ENCODE measurements around the gene MCTP2.

The MCTP2 gene

DNA sequence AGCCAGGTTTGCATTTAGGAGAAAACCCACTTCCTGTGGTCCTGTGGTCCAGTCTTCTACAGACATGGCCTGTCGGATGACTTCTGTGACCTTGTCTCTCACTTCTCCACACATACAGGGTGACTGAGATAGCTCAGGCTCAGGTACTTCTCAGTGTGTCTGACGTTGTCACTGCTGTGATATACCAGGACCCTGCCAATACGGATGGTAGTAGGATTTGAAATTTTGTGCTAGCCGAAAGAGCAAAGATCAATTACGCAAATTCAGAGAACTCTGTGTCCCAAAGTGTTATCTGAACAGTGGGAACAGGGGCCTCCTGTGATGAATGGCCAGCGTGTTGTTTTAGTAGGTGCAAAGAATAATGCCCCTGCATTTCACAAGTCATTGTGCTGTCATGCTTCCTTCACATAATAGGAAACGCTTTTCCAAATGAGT lies 128.9 kb downstream of the MCTP2 start:
- DNase-seq = no peak

DNA sequence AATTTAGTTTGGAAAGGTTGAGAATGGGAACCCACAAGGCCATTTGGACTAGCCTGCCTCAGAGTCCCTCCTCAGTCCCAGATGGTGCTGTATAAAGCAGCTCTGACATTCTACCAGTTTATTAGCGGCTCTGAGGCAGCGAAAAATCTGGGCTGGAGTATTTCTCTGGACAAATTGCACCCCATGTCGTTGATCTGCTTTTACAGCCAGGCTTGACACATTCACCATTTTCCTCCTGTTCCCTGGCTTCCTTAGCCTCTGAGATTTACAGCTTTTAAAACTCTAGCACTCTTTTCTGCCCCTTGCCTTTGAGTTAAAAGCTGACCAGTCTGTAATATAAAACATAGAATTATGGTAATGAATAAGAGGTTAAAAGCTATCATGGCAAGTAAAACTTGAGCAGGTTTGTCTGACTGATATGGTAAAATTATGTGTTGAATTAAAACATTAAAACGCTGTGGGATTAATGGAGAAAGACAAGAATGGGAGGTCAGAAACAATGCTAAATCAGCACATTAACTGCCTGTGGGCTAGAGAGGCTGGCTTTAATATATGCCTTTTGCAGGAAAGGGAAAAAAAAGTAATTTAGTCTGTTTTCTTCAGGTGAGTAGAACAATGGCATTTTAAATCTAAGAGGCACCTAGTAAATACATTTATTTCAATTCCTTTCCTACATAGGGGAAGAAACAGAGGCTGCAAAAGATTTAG lies 131.2 kb downstream of the MCTP2 start:
- no peak for DNase-seq

GRCh38 chr15:94363382-94363781 lies 132.0 kb downstream of the MCTP2 start:
- DNase-seq = no peak

DNA sequence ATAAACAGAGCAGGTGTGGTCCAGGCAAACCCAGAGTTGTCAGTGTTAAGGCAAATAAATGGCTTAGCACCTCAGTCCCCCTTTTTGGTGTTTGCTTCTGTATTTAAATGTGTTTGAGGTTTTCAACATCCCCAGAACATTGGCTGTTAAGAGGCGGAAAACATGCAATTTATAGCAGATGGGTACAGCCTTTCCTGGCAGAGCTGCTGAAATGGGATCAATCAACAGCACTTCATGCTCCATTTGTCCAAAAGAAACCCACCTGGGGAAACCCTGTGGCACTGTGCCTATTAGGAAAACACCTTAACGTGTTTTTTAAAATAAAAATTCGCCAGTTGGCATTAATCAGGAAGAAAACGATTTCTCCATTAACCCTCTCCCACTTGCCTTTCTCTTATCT lies 135.4 kb downstream of the MCTP2 start:
- no peak for DNase-seq

- no peak for DNase-seq
These were observed 136.6 kb downstream of the MCTP2 start for GRCh38 chr15:94367726-94368535.

DNA sequence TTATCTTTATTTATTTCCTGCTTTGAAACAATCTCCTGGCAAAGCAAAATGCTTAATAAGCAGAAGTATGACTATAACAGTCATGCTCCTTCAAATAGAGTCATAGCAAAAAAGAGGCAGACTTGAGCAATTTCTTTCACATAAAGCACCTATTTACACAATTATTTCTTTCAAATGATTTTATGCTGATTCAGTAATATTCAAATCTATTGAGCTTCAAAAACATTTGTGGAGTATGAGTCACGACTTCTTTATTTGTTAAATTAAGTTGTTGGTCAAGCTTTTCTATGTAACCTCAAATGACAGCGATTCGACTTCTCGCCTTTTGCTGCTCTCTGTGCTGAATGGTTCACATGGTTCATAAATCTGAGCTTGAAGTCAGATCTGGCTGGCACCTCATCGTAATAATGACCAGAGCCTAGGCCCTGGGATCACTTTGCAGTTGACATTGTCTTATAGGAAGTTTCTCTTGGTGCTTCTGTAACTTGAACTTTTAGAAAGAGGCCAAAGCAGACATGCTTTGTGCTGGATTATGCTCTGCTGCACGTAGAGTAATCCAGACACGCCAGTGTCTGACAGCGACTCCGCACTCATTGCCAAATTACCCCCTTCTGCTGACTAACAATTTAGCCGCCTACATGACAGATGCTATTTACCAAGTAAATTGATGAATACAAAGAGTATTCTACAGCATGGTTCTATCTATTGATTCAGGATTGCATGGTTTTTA lies 139.0 kb downstream of the MCTP2 start:
- DNase-seq = no peak

- no peak for DNase-seq
These were observed 139.6 kb downstream of the MCTP2 start for GRCh38 chr15:94370936-94371285.

DNA sequence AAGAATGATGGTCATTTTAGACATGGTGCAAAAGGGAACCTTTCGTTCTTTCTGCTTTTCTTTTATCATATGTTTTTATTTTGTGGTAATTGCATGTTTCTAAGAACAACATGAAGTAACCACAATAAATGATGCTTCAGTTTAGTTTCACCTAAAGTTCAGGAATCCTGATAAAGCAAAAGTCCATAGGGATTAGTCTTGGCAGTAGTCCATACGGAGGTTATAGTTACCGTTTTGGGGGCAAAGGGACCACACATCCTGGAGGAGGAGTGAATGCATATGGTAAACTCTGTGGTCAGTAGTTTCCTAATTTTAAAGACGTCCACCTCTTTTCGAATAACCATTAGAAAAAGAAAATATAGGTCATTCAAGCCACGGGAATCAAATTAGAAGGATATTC lies 141.5 kb downstream of the MCTP2 start:
- DNase-seq = no peak

- DNase-seq = no peak
These were observed 144.6 kb downstream of the MCTP2 start for GRCh38 chr15:94375997-94376396.

GRCh38 chr15:94379986-94380385 lies 148.6 kb downstream of the MCTP2 start:
- DNase-seq = no peak

DNA sequence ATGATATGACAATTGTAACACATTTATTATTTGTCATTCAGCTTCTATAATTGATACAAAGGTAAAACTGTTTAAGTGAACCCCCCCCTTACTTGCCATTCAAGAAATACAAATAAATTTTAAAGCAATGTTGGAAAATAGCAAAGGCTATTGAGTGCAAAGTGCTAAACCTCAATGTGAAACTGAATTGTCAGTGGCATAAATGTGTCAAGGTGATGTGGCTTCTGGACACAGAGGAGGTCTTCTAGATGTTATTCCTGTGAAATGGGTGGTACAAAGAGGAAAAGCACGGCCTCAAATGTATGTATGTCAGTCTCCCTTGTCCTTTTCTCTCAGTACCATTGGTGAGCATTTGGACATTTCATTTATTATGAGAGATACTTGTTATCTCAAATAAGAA lies 149.4 kb downstream of the MCTP2 start:
- DNase-seq = no peak

GRCh38 chr15:94381384-94381783 lies 150.0 kb downstream of the MCTP2 start:
- DNase-seq = no peak

GRCh38 chr15:94383041-94383440 lies 151.7 kb downstream of the MCTP2 start:
- DNase-seq = no peak

GRCh38 chr15:94383706-94384105 lies 152.3 kb downstream of the MCTP2 start:
- peak; percentile 17 for DNase-seq

GRCh38 chr15:94385441-94385840 lies 154.1 kb downstream of the MCTP2 start:
- DNase-seq = no peak

DNA sequence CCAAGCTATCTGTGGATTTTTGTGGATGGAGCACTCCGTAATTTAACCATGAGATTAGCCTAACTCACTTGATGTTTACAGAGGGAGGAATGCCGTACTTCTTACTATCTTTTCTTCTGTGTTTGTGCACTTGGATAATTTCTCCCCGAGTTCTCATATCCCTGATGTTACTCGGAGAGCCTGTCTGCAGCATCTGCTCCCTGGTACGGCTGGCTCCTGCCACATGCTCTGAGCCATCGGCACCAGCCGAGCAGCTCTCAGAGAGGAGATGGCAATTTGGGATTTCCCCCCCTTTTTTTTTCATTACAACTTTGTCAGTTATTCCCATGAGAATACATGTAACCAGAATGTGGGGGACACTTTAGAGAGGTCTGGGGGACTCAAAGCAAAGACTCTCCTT lies 155.0 kb downstream of the MCTP2 start:
- no peak for DNase-seq

GRCh38 chr15:94387442-94387841 lies 156.1 kb downstream of the MCTP2 start:
- no peak for DNase-seq

- DNase-seq = peak; percentile 20
These were observed 156.6 kb downstream of the MCTP2 start for GRCh38 chr15:94387849-94388441.

GRCh38 chr15:94395640-94396039 lies 164.3 kb downstream of the MCTP2 start:
- DNase-seq = peak; percentile 64

DNA sequence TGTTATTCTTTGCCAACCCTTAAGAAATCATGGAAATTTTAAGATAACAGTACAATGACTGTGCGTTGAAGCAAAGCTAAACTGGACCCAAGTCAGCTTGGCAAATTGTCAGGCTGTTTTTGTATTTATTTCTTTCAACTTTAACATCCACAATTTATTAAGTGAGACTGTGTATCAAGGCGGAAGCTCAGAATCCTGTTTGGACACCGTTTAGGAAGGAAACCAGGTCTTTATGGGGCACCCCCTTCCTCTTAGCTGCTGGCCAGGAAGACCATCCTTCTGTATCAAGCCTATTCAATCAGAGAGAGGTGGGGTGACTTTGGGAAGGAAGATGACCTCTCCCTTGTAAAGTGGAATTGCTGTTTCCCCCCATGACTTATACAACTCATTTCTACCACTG lies 166.0 kb downstream of the MCTP2 start:
- no peak for DNase-seq

DNA sequence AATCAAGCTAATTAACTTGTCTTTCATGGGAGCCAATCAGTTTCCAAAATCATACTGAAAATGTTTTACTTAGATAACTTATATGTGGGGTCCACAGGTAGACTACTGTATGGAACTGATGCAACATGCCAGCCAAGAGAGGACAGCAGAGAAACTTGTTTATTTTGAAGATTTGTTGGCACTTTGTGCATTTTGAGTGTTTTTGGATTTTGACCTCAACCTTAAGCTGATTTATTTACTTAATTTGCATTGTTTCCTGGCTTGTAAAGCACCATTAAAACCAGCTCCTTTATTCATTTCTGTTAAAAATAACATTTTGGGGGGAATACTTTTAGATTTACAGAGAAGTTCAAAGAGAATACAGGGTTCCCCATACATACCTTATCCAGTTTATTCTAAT lies 166.6 kb downstream of the MCTP2 start:
- no peak for DNase-seq

- no peak for DNase-seq
These were observed 169.4 kb downstream of the MCTP2 start for GRCh38 chr15:94400526-94401298.

Data from fibroblast of skin of abdomen (primary cell).